HG03432 (cell line): ENCODE results near the gene SLC44A4.
A peak's percentile ranks its signal among the peaks of the same experiment; 100 is the strongest.
"Not testable (repeated sequence)": the region's sequence is repeated elsewhere in the genome, so short reads cannot be mapped to it uniquely, and the experiment has no call there.

Experiments
- ATAC-seq: cut with Tn5 transposase; IDR thresholded peaks from one replicate; pipeline ENCODE4 v1.9.1; 2021; ENCODE audit warnings: mild to moderate bottlenecking, moderate library complexity; ENCODE audit not compliant: unreplicated experiment

Gene SLC44A4

DNA sequence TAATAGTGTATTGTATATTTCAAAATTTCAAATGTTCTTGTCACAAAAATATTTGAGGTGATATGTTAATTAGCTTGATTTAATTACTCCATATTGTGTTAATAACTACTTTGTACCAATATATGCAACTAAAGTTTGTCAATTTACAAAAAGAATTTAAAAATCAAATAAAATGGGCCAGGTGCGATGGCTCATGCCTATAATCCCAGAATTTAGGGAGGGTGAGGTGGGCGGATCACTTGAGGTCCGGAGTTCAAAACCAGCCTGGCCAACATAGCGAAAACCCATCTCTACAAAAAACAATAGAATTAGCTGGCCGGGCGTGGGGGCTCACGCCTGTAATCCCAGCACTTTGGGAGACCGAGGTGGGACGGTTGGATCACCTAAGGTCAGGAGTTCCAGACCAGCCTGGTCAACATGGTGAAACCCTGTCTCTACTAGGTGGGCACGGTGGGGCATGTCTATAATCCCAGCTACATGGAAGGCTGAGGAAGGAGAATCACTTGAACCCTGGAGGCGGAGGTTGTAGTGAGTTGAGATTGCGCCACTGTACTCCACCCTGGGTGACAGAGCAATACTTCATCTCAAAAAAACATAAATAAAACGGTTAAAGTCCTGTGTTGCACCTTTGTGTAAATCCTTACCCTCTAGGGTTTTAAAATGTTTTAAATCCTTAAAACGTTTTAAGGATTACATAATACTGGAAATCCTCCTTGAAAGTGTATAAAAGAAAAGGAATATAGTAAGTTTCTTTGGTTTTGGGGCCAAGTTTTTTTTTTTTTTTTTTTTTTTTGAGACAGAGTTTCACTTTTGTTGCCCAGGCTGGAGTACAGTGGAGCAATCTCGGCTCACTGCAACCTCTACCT lies 47.2 kb downstream of the SLC44A4 start:
- ATAC-seq = no peak

DNA sequence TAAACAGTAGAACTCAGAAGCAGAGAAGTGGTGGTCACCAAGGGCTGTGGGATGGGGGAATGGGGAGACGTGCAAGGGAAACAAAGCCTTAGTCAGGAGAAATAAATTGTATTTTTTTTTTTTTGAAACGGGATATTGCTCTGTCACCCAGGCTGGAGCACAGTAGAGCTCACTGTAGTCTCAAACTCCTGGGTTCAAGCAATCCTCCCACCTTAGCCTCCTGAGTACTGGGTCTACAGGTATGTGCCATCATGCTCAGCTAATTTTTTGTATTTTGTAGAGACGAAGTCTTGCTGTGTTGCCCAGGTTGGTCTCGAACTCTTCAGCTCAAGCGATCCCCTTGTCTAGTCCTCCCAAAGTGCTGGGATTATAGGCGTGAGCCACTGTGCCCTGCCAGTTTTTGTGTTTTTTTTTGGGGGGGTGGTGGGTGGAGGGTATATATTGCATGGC lies 47.9 kb downstream of the SLC44A4 start:
- ATAC-seq = no peak

DNA sequence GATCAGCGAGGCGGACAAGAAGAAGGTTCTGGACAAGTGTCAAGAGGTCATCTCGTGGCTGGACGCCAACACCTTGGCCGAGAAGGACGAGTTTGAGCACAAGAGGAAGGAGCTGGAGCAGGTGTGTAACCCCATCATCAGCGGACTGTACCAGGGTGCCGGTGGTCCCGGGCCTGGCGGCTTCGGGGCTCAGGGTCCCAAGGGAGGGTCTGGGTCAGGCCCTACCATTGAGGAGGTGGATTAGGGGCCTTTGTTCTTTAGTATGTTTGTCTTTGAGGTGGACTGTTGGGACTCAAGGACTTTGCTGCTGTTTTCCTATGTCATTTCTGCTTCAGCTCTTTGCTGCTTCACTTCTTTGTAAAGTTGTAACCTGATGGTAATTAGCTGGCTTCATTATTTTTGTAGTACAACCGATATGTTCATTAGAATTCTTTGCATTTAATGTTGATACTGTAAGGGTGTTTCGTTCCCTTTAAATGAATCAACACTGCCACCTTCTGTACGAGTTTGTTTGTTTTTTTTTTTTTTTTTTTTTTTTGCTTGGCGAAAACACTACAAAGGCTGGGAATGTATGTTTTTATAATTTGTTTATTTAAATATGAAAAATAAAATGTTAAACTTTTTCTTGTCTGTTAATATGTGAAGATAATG lies 49.0 kb downstream of the SLC44A4 start:
- ATAC-seq = no peak

DNA sequence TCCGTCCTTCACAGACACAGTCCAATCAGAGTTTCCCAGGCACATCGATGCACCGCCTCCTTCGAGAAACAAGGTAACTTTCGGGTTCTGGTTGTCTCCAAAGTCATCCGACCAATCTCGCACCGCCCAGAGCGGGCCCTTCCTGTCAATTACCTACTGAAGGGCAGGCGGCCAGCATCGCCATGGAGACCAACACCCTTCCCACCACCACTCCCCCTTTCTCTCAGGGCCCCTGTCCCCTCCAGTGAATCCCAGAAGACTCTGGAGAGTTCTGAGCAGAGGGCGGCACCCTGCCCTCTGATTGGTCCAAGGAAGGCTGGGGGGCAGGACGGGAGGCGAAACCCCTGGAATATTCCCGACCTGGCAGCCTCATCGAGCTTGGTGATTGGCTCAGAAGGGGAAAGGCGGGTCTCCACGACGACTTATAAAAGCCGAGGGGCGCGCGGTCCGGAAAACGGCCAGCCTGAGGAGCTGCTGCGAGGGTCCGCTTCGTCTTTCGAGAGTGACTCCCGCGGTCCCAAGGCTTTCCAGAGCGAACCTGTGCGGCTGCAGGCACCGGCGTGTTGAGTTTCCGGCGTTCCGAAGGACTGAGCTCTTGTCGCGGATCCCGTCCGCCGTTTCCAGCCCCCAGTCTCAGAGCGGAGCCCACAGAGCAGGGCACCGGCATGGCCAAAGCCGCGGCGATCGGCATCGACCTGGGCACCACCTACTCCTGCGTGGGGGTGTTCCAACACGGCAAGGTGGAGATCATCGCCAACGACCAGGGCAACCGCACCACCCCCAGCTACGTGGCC lies 51.3 kb downstream of the SLC44A4 start, which contains the start of gene HSPA1B:
TSS of gene HSPA1B (plus strand) at position 453 of the 794 bp plus-strand sequence. CDS start at position 666, 213 bp downstream.
- ATAC-seq = peak; percentile 62

DNA sequence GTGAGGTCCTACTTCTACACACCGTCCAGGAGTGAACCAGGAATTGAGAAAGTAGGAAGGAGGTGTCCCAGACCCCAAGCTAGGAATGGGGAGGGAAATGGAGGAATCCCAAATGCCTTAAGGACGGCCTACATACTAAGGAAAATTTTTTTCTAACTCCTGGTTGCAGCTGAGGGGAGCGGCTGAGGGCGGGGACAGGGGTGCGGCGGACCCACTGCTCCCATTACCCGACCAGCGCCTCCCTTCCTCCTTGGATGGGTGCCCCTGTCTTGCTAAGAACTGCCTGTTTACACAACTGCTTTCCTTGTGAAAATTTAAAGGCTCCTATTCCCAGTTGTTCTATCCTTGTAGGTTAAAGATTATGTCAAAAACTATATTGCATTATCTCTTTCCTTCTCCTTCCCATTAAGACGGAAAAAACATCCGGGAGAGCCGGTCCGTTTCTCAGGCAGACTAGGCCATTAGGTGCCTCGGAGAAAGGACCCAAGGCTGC lies 52.0 kb downstream of the SLC44A4 start:
- no peak for ATAC-seq

DNA sequence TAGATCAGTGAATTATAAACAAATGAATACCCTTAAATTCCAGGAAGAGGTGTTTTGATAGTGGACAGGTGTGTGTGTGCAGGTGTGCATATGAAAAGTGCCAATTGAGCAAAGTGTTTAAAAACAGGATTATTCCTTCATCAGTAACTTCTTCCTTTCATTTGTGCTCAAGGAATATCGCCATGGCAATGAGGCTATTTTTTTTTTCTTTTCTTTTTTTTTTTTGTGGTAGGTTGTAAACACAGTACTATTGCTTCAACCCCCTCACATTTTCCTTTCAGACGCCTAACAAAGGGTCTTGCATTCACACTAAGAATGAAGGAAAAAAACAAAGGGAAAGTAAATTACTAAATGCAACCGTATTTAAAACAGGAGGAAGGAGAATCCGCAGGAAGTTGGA lies 53.2 kb downstream of the SLC44A4 start:
- ATAC-seq = no peak

DNA sequence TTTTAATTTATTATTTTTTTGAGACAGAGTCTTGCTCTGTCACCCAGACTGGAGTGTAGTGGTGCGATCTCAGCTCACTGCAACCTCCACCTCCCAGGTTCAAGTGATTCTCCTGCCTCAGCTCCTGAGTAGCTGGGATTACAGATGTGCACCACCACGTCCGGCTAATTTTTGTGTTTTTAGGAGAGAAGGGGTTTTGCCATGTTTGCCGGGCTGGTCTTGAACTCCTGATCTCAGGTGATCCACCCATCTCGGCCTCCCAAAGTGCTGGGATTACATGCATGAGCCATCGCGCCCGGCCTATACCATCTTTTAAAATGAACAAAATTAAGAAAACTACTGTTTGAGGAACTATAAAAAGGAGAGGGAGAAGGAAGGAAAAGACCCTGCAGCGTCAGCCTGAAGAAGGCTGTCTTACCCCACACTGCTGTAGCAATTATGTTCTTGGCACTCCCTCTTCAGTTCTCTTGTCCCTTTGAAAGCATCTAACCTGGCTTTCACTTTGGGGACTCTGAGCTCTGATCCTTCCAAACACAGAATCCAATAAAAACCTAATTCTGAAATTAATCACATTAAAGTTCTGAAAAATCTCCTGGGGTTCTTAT lies 55.1 kb downstream of the SLC44A4 start:
- not testable (repeated sequence) for ATAC-seq

DNA sequence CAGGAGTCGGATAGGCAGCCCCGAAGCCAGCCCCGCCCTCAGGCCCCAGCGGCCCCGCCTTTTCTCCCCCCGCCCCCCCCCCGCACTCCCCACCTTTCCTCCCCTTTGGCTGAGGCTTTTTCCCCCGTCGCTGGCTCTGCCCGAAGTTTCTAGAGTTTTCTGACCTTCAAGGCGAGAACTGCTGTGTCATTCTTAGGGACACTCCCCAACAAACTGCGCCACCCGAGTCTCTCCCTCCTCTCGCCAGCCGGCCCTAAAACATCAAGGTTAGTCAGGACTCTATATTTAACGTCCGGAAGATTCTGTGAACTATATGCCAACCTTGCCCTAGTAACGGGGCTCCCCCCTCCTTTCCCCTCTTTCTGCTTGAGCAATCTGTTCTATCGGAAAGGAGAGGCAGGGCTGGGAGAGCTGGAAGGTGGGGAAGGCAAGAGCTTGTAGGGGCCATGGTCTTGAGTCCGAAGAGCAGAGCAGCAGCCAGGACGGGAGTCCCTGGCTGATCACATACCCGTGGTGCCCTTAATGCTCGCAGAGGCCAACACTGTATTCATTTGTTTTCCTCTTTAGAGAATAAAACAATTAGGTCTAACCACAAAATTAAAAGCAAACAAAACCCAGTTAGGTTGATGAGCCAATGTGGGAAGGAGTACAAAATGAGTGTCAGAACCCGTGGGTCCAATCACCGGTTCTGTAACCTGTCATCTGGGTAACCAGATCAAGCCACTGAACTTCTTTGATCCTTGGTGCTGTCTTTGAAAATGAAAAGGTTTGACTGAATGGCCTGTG lies 56.6 kb downstream of the SLC44A4 start:
- ATAC-seq = peak; percentile 27

DNA sequence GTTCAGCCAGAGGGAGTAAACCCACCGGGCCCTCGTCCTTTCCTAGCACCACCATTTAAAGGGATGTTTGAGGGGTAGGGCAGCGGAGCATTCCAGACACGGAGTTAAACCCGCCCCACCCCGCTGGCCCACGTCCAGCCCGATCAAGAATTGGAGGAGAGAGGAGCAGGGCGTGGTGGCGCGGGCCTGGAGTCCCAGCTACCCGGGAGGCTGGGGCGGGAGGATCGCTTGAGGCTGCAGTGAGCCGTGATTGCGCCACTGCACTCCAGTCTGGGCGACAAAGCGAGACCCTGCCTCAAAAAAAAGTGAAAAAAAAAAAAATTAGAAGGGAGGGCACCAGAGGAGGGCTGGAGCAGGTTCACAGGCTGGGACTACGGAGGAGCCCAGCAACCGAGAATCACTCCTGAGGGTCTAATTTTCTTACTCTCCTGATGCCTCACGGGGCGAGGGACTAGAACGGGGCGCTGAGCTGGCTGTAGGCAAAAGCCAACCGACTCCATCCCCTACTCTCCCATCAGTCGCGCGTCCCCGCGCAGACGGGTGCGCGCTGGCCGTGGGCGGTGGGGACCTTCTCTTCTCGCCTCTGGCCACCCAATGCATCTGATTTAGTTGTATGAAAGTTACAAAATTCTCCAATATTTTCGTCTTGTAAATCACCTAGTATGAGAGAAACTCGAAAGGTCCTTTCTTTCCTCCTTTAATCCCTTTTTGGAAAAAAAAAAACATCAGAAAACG lies 57.3 kb downstream of the SLC44A4 start:
- peak; percentile 48 for ATAC-seq

DNA sequence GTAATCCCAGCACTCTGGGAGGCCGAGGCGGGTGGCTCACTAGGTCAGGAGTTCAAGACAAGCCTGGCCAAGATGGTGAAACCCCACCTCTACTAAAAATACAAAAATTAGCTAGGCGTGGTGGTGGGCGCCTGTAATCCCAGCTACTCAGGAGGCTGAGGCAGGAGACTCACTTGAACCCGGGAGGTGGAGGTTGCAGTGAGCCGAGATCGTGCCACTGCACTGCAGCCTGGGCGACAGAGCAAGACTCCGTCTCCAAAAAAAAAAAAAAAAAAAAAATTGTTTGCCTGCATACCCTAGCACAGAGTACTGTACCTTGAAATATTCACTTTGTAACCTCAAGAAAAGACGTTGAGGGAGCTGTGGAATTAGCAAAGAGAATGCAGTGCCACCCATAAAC lies 58.4 kb downstream of the SLC44A4 start:
- ATAC-seq = not testable (repeated sequence)

DNA sequence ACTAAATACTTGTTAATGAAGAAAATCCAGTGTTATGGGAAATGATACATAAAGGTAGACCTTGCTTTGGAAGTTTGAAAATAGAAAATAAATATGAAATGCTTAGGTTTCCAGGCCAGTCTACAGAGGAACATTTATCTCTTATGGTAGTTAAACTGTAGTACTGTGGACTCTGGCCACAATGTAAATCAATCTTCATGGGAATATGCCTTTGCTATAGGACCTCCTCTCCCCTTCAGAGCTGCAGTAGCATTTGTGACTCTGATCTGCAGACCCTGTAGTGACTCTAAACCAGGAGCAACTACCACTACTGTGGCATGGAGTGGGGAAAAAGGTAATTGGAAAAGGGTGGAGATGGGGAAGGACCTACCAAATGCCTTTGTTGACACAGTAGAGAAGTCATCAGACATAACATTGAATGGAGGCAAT lies 58.9 kb downstream of the SLC44A4 start:
- no peak for ATAC-seq

DNA sequence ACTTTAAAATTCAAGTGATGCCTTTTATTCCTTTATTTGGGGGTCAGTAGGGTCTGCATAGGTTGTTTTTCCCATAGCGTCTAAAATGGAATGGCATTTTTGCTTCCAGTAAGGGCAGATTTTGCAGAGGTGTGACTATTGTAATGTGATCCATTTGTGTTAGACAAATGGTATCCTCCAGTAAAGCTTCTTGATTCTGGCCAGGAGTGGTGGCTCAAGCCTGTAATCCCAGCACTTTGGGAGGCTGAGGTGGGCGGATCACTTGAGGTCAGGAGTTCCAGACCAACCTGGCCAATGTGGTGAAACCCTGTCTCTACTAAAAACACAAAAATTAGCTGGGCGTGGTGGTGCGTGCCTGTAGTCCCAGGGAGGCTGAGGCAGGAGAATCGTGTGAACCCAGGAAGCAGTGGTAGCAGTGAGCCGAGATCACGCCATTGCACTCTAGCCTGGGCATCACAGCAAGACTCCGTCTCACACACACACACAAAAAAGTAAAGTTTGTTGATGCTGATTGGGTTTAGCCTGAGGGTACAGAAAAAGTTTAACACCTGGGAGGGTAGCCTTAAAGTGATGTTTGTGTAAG lies 60.8 kb downstream of the SLC44A4 start:
- ATAC-seq = not testable (repeated sequence)

DNA sequence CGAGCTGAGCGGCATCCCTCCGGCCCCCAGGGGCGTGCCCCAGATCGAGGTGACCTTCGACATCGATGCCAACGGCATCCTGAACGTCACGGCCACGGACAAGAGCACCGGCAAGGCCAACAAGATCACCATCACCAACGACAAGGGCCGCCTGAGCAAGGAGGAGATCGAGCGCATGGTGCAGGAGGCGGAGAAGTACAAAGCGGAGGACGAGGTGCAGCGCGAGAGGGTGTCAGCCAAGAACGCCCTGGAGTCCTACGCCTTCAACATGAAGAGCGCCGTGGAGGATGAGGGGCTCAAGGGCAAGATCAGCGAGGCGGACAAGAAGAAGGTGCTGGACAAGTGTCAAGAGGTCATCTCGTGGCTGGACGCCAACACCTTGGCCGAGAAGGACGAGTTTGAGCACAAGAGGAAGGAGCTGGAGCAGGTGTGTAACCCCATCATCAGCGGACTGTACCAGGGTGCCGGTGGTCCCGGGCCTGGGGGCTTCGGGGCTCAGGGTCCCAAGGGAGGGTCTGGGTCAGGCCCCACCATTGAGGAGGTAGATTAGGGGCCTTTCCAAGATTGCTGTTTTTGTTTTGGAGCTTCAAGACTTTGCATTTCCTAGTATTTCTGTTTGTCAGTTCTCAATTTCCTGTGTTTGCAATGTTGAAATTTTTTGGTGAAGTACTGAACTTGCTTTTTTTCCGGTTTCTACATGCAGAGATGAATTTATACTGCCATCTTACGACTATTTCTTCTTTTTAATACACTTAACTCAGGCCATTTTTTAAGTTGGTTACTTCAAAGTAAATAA lies 61.5 kb downstream of the SLC44A4 start:
- not testable (repeated sequence) for ATAC-seq

DNA sequence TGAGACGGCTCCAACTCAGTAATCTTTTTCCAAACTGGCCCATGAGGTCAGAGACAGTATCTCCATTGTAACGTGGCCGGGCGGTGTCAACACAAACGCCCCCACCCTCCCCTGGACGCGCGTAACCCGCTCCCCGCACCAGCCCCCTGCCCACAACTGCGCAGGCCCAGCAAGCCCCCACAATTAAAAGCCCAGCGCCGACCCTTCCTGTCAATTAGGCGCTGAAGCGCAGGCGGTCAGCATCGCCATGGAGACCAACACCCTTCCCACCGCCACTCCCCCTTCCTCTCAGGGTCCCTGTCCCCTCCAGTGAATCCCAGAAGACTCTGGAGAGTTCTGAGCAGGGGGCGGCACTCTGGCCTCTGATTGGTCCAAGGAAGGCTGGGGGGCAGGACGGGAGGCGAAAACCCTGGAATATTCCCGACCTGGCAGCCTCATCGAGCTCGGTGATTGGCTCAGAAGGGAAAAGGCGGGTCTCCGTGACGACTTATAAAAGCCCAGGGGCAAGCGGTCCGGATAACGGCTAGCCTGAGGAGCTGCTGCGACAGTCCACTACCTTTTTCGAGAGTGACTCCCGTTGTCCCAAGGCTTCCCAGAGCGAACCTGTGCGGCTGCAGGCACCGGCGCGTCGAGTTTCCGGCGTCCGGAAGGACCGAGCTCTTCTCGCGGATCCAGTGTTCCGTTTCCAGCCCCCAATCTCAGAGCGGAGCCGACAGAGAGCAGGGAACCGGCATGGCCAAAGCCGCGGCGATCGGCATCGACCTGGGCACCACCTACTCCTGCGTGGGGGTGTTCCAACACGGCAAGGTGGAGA lies 63.6 kb downstream of the SLC44A4 start, which contains the start of the genes HSPA1A and HSPA1L:
TSS of gene HSPA1A (plus strand) at position 519 of the 814 bp plus-strand sequence. CDS start at position 733, 214 bp downstream.
TSS of gene HSPA1L (minus strand) at position 259 of the 814 bp plus-strand sequence. CDS start 3,311 bp downstream, outside the sequence.
- no peak for ATAC-seq

DNA sequence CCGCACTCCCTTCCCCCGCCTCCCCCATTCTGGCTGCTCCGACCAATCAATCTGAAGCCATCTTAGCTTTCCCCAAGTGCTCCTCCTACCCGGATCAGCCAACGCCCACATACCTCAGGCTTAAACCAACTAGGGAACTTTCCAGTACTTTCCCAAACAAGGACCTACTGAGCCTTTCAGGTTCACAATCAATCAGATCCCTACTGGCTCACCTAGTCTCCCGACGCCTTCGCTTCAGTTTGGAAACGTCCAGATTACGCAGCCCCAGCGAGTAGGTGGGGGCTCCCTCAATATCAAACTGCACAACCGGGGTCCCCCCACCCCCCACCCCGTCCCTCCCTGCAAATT lies 64.1 kb downstream of the SLC44A4 start:
- no peak for ATAC-seq

DNA sequence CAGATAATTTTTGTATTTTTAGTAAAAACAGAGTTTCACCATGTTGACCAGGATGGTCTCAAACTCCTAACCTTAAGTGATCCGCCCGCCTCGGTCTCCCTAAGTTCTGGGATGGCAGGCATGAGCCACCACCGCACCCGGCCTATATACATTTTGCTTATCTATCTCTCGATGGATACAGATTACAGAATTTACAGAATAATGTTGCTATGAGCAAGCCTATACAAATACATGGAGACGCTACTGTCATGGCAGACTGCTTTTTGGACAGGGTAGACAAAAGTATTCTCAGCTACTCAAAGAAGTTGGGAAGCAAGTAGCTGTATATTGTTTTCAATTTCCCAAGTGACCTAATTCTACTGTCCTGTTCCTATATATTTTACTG lies 65.3 kb downstream of the SLC44A4 start:
- no peak for ATAC-seq
